GM06990 (cell line): Measurements from ENCODE around the gene IQSEC3.

ENCODE experiments used
- DNase-seq: peaks from one replicate; pipeline ENCODE4 v3.0.0-alpha.2; 2011; ENCODE audit not compliant: insufficient read length; ENCODE audit errors: extremely low read depth
- H3K27me3 ChIP-seq: replicated peaks from 2 replicates; pipeline ENCODE4 v1.6.0; 2011; ENCODE audit warnings: low read length; ENCODE audit not compliant: control insufficient read depth, insufficient read depth
- H3K36me3 ChIP-seq: 2 replicates; pipeline ENCODE4 v1.5.1; 2011; ENCODE audit warnings: low read length; ENCODE audit not compliant: control insufficient read depth, insufficient read depth
- H3K4me3 ChIP-seq: replicated peaks from 2 replicates; pipeline ENCODE4 v1.5.1; 2011; ENCODE audit warnings: low read depth, mild to moderate bottlenecking, control low read depth, low read length
- TF ChIP-seq, protein P1 (sequence below): IDR thresholded peaks from 2 replicates; pipeline ENCODE4 v1.5.1; 2011; ENCODE audit warnings: low read length, control low read depth, mild to moderate bottlenecking, inconsistent platforms; ENCODE audit not compliant: insufficient read depth, poor library complexity, severe bottlenecking

The IQSEC3 gene

GRCh38 chr12:115518-115917 lies 49.0 kb downstream of the IQSEC3 start:
- Histone ChIP-seq H3K4me3 (no peak overlapping the region), H3K36me3 (no peaks in the 10 kb centered on the region), H3K27me3 (no peaks in the 10 kb centered on the region; the same call in 1 of the 2 replicates)
- TF ChIP-seq, protein P1, sequence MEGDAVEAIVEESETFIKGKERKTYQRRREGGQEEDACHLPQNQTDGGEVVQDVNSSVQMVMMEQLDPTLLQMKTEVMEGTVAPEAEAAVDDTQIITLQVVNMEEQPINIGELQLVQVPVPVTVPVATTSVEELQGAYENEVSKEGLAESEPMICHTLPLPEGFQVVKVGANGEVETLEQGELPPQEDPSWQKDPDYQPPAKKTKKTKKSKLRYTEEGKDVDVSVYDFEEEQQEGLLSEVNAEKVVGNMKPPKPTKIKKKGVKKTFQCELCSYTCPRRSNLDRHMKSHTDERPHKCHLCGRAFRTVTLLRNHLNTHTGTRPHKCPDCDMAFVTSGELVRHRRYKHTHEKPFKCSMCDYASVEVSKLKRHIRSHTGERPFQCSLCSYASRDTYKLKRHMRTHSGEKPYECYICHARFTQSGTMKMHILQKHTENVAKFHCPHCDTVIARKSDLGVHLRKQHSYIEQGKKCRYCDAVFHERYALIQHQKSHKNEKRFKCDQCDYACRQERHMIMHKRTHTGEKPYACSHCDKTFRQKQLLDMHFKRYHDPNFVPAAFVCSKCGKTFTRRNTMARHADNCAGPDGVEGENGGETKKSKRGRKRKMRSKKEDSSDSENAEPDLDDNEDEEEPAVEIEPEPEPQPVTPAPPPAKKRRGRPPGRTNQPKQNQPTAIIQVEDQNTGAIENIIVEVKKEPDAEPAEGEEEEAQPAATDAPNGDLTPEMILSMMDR, result no peak
- no peak for DNase-seq

DNA sequence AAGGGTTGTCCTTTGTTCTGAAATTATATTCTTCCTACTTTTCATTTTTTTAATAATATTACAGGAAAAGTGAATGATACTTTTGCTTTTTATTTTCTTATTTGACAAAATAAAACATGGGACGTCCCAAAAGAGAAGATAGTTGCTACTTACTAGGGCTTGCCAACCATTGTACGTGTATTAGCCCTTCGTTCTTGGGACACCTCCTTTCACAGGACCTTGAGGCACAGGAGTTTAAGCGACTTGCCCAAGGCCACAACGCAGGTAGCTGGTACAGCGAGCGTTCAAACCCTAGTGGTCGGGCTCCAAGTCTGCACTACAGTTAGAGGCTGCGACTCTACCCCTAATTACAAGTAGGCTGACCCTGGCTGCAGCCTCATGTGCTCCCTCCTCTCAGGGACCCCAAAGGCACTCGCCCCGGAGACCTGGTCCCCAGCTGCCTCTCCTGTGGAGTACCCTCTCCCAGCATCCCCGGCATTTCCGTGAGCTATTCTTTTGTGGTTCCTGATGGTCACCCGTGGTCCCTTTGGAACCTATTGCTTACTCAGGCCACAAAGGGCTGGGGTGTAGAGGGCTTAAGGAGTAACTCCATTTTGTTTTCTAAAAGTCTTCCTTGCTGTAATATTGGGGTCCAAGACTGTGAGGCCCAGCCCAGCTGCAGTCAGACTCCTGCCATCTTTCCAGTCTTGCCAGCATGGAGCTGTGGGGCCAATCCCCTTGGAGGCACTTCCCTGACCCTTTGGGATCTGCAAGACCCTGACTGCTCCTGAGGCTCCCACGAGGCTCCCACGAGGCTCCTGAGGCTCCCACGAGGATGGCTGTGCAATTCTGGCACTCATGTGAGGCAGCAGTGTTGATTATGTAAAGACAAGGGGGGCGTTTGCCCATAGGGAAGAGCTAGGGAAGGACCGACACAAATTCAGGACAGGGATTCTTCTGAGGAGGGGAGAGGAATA lies 49.7 kb downstream of the IQSEC3 start:
- TF ChIP-seq, protein P1, result no peak
- H3K27me3 ChIP-seq, result no peaks in the 10 kb centered on the region; the same call in 1 of the 2 replicates
- no peaks in the 10 kb centered on the region for H3K36me3 ChIP-seq
- no peak for DNase-seq
- H3K4me3 ChIP-seq, result no peak overlapping the region

DNA sequence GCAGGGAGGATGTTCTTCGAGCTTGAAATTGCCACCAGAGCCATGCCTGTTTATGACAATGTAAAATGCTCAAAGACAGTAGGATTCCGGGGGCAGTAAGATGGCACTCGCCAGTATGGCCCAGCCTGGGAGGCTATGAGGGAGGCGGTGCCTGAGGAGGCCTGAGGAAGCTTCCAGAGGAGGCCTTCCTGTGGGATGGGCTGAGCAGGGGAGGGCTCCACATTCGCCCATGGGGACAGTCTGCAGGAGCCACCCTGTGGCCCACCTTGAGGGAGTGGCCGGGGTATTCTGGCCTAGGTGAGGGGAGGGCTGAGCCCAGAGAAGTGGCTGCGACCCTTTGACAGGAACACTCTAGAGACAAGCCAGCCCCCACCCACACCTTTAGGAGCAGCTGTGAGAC lies 50.7 kb downstream of the IQSEC3 start:
- H3K36me3 ChIP-seq, result no peaks in the 10 kb centered on the region
- H3K27me3 ChIP-seq, result no peaks in the 10 kb centered on the region; the same call in 1 of the 2 replicates
- TF ChIP-seq, protein P1, result no peak

DNA sequence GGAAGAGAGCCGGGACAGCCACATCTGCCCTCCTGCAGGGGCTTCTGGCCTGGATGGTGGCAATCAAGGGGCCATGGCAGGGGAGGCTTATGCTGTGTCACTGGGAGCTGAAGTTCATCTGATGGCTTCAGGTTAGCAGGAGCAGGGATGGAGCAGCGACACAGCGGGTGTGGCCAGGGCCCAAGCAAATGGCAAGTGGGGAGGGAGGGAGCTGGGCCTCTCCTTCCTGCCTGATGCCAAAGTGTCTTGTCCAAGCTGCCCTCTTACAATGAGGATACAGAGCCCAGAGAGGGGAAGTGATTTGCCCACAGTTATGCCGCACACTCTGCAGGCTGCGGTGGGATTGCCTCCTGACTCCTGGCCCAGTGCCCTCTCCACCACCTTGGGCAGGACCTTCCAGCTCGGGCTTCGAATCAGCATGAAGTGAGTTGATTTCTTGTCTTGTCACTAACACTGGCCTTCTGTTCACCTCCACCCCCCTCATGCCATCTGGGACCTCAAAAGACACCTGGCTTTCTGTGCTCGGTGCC lies 51.3 kb downstream of the IQSEC3 start:
- Histone ChIP-seq H3K4me3 (no peak overlapping the region), H3K27me3 (no peaks in the 10 kb centered on the region; the same call in 1 of the 2 replicates), H3K36me3 (no peaks in the 10 kb centered on the region)
- DNase-seq, result no peak
- TF ChIP-seq, protein P1, result no peak

More for the DNA sequence above, 50.7 kb downstream of the IQSEC3 start:
- DNase-seq, result no peak
- H3K4me3 ChIP-seq, result no peak overlapping the region

- no peaks in the 10 kb centered on the region for H3K36me3 ChIP-seq
- no peaks in the 10 kb centered on the region; the same call in 1 of the 2 replicates for H3K27me3 ChIP-seq
- no peak overlapping the region for H3K4me3 ChIP-seq
- DNase-seq, result no peak
- TF ChIP-seq, protein P1, result no peak
Observed at GRCh38 chr12:118591-118990, 52.0 kb downstream of the IQSEC3 start.
